BLaER1 (cell line): ENCODE results near the gene TFAP2A.

Experiments
- H3K27ac ChIP-seq: shearing (Covaris generic); formaldehyde crosslinking; 2 replicates; pipeline ENCODE4 v1.8.1; 2022
- H3K27me3 ChIP-seq: shearing (Covaris generic); formaldehyde crosslinking; 2 replicates; pipeline ENCODE4 v1.8.1; 2022
- H3K36me3 ChIP-seq: shearing (Covaris generic); formaldehyde crosslinking; 2 replicates; pipeline ENCODE4 v1.8.1; 2022
- H3K4me1 ChIP-seq: shearing (Covaris generic); formaldehyde crosslinking; 2 replicates; pipeline ENCODE4 v1.8.1; 2022
- H3K4me2 ChIP-seq: shearing (Covaris generic); formaldehyde crosslinking; 2 replicates; pipeline ENCODE4 v1.8.1; 2022
- H3K4me3 ChIP-seq: shearing (Covaris generic); formaldehyde crosslinking; 2 replicates; pipeline ENCODE4 v1.8.1; 2022
- H3K9ac ChIP-seq: shearing (Covaris generic); formaldehyde crosslinking; 2 replicates; pipeline ENCODE4 v1.8.1; 2022
- H3K9me3 ChIP-seq: shearing (Covaris generic); formaldehyde crosslinking; 2 replicates; pipeline ENCODE4 v1.8.1; 2022
- H4K20me1 ChIP-seq: shearing (Covaris generic); formaldehyde crosslinking; 2 replicates; pipeline ENCODE4 v1.8.1; 2022
- Cebpa-rat ChIP-seq: shearing (Covaris generic); IDR thresholded peaks from 2 replicates; pipeline ENCODE4 v1.8.1; 2022

The TFAP2A gene

DNA sequence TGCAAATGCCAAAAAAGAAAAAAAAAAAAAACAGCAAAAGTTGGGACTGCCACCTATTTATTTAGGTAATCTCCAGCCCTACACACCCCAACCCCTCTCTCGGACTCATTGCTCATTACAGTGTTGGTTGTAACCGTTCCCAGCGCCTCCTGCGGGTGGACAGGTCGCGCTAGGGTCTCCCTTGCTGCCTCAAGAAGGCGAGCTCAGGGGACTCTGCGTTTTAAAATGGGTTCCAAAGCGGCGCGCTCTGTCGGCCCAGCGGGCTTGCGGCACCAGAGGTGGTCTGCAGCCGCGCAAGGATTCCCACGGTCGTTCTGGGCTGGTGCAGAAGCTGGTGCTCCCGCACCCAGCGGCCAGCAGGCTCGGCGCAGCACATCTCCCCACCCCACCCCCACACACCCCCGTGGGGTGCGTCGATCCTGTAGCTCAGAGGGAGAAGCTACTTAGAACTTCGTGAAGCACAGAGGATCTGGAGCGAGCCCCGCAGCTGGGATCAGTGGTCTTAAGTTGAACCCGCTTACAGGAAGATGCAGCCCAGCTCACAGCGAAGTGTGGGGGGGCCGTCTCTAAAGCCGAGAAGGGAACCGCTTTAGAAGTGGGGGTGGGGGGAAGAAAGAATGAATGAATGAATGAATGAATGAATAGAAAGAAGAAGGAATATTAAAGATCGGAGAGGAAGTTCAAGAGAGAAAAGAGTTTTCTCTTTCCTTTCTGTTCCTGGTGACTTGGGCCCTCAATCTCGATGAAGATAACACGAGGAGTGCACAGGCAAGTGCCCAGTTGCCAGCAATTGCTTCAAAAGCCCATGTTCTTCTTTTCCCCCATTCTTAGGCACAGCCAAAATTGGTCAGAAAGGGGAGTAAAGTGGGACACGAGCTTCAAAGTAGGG, 780 bp downstream of the TFAP2A start:
- Histone ChIP-seq H3K4me3 (no peak overlapping the region), H3K9ac (no peak overlapping the region), H3K4me2 (peak overlapping the region; percentile 96)

DNA sequence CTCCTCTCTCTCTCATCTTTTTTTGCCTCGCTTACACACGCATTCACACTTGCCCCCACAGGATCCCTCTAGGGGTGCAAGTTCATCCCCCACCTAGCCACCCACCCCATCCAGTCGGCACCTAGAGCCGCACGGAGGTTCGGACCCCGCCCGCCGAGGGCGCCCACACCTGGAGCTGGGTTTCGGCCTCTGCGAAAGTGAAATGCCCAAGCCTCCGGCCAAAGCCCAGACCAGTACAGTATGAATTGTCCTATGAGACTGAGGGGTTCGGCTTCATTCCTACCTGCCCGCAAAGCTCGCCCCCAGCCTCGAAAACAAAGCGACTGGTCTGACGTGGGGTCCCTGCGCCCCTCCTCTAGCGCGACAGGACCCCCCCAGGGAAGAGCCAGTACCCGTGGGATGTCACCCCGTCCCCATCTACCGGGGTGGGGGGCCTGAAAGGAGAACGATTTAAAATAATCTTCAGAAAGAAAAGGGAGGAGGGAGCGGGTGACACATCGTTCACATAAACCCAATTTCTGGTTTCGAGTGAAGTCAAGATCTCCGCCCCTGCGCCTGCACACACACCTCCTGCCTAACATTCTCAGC, 1.5 kb downstream of the TFAP2A start:
- H3K9me3 ChIP-seq, result peaks cover 7% of the 10 kb centered on the region; the same call in 1 of the 2 replicates
- no peak overlapping the region for H3K27ac ChIP-seq
- peak overlapping the region; percentile 96 for H3K4me2 ChIP-seq
- H3K9ac ChIP-seq, result no peak overlapping the region
- peaks cover 99% of the 10 kb centered on the region for H3K27me3 ChIP-seq
- H3K4me3 ChIP-seq, result peak overlapping the region; percentile 69
- no peak for TF ChIP-seq Cebpa-rat
- H3K36me3 ChIP-seq, result no peaks in the 10 kb centered on the region
- H3K4me1 ChIP-seq, result peaks cover 33% of the 10 kb centered on the region
- H4K20me1 ChIP-seq, result peaks cover 88% of the 10 kb centered on the region

More for the DNA sequence above, 780 bp downstream of the TFAP2A start:
- Histone ChIP-seq H3K27ac (no peak overlapping the region), H3K9me3 (peaks cover 7% of the 10 kb centered on the region; the same call in 1 of the 2 replicates), H4K20me1 (peaks cover 95% of the 10 kb centered on the region), H3K36me3 (no peaks in the 10 kb centered on the region), H3K4me1 (peaks cover 40% of the 10 kb centered on the region), H3K27me3 (peaks cover 99% of the 10 kb centered on the region)
- no peak for TF ChIP-seq Cebpa-rat

DNA sequence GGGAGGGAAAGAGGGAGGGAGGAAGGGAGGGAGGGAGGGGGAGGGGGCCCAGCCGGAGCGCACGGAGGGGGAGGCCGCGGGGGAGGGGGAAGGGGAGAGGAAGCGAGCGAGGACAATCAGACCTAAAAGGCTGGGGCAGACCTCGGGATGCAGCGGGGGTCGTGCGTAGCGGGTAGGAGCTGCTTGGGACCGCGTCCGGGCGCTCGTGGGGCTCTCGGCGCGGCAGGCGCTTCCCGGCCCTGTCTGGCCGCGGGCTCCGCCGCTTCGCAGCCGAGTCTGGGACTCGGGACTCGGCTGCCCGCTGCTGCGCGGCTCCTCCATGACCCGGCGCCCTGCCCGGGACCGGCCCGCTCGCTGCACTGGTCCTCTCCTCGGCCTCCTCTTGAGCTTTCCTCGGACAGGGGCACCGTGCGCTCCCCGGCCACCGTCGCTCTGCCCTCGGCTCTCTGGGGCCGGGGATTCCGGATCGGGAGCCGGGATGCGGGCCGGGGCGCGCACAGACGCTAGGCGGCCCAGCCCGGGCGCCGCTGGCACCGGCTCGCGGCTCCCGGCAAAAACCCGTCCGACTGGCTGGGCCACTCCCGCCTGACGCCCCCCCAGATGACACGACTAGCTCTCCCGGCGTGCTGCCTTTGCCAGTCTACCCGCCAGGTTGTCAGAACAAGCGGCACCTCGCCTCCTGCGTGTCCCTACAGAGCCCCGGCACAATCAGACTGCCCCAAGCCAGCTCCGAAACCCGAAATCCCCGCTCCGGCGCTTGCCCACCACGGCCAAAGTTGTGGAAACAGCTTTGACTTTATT, 2.2 kb downstream of the TFAP2A start:
- Histone ChIP-seq H3K9me3 (peaks cover 7% of the 10 kb centered on the region; the same call in 1 of the 2 replicates), H3K4me3 (peak overlapping the region; percentile 69), H3K36me3 (no peaks in the 10 kb centered on the region), H3K9ac (0 out of 2 replicates have a peak overlapping the region, but pooled peaks have one; percentile 53), H3K4me1 (peaks cover 28% of the 10 kb centered on the region), H3K27ac (no peak overlapping the region), H4K20me1 (peaks cover 81% of the 10 kb centered on the region), H3K4me2 (peak overlapping the region; percentile 96), H3K27me3 (peaks cover 99% of the 10 kb centered on the region)
- no peak for TF ChIP-seq Cebpa-rat

DNA sequence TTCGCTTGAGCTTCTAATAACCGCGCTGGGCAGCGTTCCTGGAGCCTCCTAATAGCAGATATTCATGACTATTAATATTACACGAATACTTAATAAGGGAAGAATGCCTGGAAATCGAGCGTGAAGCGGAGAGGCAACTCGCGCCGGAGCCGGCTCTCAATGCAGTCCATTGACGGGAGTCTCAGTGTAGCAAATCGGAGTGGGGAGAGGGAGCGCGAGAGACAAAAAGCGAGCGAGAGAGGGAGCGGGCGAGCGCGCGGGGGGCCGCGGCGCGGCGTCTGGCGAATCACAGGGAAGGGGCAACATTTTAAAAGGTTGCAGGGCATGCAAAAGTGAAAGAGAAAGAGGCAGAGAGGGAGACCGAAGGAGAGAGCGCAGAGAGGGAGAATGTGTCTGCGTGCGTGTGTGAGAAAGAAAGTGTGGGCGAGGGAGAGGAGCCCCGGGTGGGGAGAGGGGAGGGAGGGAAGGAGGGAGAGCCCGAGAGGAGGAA, 2.9 kb downstream of the TFAP2A start:
- Histone ChIP-seq H3K36me3 (no peaks in the 10 kb centered on the region), H3K27ac (no peak overlapping the region), H3K9me3 (peaks cover 7% of the 10 kb centered on the region; the same call in 1 of the 2 replicates), H4K20me1 (peaks cover 75% of the 10 kb centered on the region), H3K4me2 (peak overlapping the region; percentile 86), H3K27me3 (peaks cover 99% of the 10 kb centered on the region), H3K9ac (no peak overlapping the region), H3K4me1 (peaks cover 28% of the 10 kb centered on the region), H3K4me3 (peak overlapping the region; percentile 69)
- no peak for TF ChIP-seq Cebpa-rat

DNA sequence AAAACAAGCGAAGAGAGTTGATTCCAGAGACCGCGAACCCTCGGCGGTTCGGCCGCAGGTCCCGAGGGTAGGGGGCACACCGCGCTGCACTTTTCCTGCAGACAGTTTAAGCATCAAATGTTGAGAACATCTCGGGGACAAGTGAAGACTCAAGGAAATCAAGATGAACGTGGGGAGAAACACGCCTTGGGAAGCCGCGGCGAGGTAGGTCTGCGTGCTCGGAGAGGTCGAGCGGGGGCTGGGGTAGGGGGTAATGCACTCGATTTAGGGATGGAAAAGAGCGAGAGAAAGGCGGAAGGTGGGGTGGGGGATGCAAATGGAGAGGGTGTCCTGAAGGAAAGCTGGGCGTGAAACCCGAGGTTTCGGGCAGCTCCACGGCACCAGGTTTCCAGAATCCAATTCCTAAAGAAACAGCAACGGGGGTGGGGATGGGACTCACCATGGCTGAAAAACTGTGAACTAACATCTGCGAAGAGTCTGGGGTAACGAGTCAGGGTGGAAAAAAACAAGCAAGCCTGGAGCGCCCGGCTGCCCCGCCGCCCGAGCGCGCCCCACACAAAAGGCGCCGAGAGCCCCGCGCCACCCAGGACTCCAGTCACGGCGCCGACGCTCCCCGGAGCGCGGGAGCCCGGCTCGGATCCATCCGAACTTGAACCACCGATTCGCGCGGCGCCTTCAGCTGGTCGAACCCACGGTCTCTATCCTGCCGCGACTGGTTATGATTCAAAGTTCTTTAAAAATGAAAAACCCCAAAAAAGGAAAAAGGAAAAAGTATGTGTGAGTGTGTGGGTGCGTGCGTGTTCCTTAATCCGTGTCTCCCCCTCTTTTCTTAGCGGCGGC, 3.5 kb downstream of the TFAP2A start:
- Histone ChIP-seq H3K27me3 (peaks cover 99% of the 10 kb centered on the region), H3K27ac (no peak overlapping the region), H3K4me1 (peaks cover 28% of the 10 kb centered on the region), H3K4me3 (peak overlapping the region; percentile 69), H4K20me1 (peaks cover 68% of the 10 kb centered on the region), H3K36me3 (no peaks in the 10 kb centered on the region), H3K4me2 (peak overlapping the region; percentile 86), H3K9ac (no peak overlapping the region), H3K9me3 (peaks cover 7% of the 10 kb centered on the region; the same call in 1 of the 2 replicates)
- no peak for TF ChIP-seq Cebpa-rat

DNA sequence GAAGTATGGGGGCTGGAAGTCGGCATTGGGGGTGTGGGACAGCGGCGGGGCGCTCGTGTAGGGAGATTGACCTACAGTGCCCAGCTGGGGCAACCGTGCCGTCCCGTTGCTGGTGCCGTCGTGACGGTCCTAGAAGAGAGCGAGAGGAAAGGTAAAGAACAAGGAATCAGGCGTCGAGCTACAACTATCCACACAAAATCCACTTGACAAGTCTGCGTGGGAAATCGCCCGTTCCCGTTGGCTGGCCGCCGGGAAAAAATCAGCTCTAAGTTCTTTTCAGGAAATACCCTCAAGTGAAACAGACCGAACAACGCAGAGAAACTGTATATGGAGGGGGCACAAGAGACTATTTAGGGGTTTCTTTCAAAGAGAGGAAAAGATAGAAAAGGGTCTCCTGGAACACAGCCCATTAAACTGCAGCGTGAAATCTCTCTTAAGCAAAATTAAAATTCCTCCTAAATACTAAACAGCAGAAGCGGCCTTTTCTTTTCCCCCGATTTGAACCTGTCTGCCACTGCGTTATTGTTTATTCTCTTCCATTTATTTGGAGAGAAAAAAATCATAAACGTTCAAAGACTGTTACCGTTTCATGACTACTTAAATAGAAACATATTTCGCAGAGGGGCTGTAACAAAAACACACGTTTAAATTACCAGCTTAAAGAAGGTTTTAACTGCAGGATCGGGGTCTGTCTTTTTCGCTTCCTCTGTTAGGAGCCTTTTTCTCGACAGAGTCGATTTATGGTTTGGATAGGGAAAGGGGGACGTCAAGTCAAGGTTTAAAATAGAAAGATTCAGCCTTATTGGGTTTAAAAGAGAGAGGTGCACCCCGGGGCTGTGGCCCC, 4.4 kb downstream of the TFAP2A start:
- H3K27ac ChIP-seq, result no peak overlapping the region

DNA sequence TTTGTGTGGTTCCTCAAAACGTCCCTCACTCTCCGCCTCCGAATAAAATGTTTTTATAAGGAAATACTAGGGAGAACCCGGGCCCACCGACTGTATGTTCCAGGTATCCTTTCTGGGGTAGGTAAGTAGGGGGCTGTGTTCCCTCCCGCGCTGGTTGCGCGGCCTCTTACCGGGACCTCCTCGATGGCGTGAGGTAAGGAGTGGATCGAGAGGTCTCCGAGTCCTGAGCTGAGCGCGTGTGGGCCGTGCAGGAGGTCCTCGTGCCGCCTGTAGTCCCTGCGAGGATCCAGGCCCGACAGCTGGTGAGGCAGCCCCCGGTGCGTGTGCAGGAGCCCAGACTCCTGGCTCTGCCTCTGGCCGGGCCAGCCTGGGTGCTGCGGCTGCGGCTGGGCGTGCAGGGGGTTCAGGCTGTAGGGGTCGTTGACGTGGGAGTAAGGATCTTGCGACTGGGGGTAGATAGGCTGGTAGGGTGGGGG, 5.1 kb downstream of the TFAP2A start:
- Histone ChIP-seq H3K27ac (no peak overlapping the region), H3K36me3 (no peaks in the 10 kb centered on the region), H3K9ac (no peak overlapping the region), H3K9me3 (peaks cover 2% of the 10 kb centered on the region; the same call in 1 of the 2 replicates), H3K4me3 (no peak overlapping the region), H3K4me2 (no peak overlapping the region), H3K27me3 (peaks cover 99% of the 10 kb centered on the region), H4K20me1 (peaks cover 52% of the 10 kb centered on the region), H3K4me1 (peaks cover 33% of the 10 kb centered on the region)
- no peak for TF ChIP-seq Cebpa-rat

More for the DNA sequence above, 4.4 kb downstream of the TFAP2A start:
- H3K36me3 ChIP-seq, result no peaks in the 10 kb centered on the region
- H3K9ac ChIP-seq, result no peak overlapping the region
- no peak overlapping the region for H3K4me2 ChIP-seq
- H3K9me3 ChIP-seq, result peaks cover 4% of the 10 kb centered on the region; the same call in 1 of the 2 replicates
- no peak overlapping the region for H3K4me3 ChIP-seq
- H3K4me1 ChIP-seq, result peaks cover 28% of the 10 kb centered on the region
- no peak for TF ChIP-seq Cebpa-rat
- H3K27me3 ChIP-seq, result peaks cover 99% of the 10 kb centered on the region
- H4K20me1 ChIP-seq, result peaks cover 59% of the 10 kb centered on the region

DNA sequence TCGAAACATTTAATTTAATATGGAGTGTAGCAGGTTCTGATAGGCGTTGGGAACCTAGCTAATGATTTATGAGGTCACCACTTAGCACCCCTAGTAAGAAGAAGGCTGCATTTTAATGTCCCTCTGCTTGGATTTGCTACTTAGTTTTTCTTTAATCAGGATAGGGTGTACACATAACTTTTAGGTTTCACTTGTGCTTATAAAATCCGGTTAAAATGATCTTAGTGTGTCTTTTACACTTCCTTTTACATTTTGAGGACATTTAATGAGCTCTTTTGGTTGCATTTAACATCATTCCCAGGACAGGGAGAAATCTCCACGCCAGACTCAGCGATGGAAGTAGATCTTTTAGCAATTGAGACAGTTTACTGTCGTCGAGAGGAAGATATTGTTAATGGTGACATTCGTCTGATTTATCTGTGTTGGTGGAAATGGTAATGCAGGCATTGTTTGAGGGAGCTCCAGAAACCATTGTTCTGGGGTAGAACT, 5.6 kb downstream of the TFAP2A start:
- H3K4me2 ChIP-seq, result no peak overlapping the region

More for the DNA sequence above, 5.6 kb downstream of the TFAP2A start:
- Histone ChIP-seq H3K27ac (no peak overlapping the region), H3K9ac (no peak overlapping the region), H3K4me3 (no peak overlapping the region), H4K20me1 (peaks cover 47% of the 10 kb centered on the region), H3K4me1 (peaks cover 36% of the 10 kb centered on the region), H3K36me3 (no peaks in the 10 kb centered on the region), H3K9me3 (peaks cover 5% of the 10 kb centered on the region; the same call in 1 of the 2 replicates), H3K27me3 (peaks cover 97% of the 10 kb centered on the region)
- TF ChIP-seq Cebpa-rat, result no peak
